Hair follicle dermal papilla cell (primary cell): Measurements from ENCODE around the gene AP3S2. TPM values are rescaled to one million over a fixed set of nuclear protein-coding genes. Genes with fewer than 3 reads are reported as not detected.

Experiments
- small RNA-seq: library from RNA; depleted of rRNA; stranded (forward); fragments of <200 nt; gene quantifications from one replicate; pipeline ENCODE3, GENCODE V24; 2012
- total RNA-seq: library from RNA; depleted of rRNA; stranded (reverse); fragments of >200 nt; gene quantifications from 2 replicates; pipeline ENCODE4 v1.2.3, GENCODE V29; 2012

AP3S2 gene
- total RNA-seq = 48.5 and 79.4 TPM in 2 replicates

GRCh38 chr15:89893696-89894447, at the start of gene AP3S2:
Gene AP3S2, minus strand, starts transcription at chr15:89893994. Its CDS starts 45 bp downstream, at chr15:89893949.

GRCh38 chr15:89912674-89913396, 19.0 kb upstream of the AP3S2 start, which contains the start of gene ARPIN:
Gene ARPIN, minus strand, starts transcription at chr15:89912952. Its CDS starts 117 bp downstream, at chr15:89912835.

Small RNA genes within 50 kb of the gene (small RNA-seq; reads per million reads assigned to genes)
- gene MIR5009 (not detected), gene MIR5094 (1.5 reads per million, percentile 35 among the genes with 10 or more reads in this experiment), gene RNU6-1111P (not detected), gene RNU7-111P (not detected)

Other genes starting within 250 kb of the AP3S2 start
- gene KIF7, start 238.5 kb downstream of the AP3S2 start, total RNA-seq = 15.7 and 17.4 TPM in 2 replicates
- gene PLIN1, start 214.6 kb downstream of the AP3S2 start, total RNA-seq = 0.16 TPM in 1 of 2 replicates, not detected in the other
- 7.8 and 8.1 TPM in 2 replicates for gene PEX11A, start 203.2 kb downstream of the AP3S2 start, total RNA-seq
- gene WDR93, start 203.2 kb downstream of the AP3S2 start, total RNA-seq = not detected in 2 replicates
- gene MESP1, start 142.7 kb downstream of the AP3S2 start, total RNA-seq = 0.12 and 0.16 TPM in 2 replicates
- gene MESP2, start 117.7 kb downstream of the AP3S2 start, total RNA-seq = 0.12 and 0.32 TPM in 2 replicates
- gene ANPEP, start 79.1 kb downstream of the AP3S2 start, total RNA-seq = 265 and 275 TPM in 2 replicates
- 14.8 and 18.0 TPM in 2 replicates for gene ARPIN, start 19.0 kb upstream of the AP3S2 start, total RNA-seq
- 19.7 and 25.2 TPM in 2 replicates for gene ZNF710, start 107.3 kb upstream of the AP3S2 start, total RNA-seq
- gene IDH2, start 208.5 kb upstream of the AP3S2 start, total RNA-seq = 114 and 153 TPM in 2 replicates